ENCODE data around the gene IL3.
"Not testable (repeated sequence)": the region's sequence is repeated elsewhere in the genome, so short reads cannot be mapped to it uniquely, and the experiment has no call there.

IL3 gene

DNA sequence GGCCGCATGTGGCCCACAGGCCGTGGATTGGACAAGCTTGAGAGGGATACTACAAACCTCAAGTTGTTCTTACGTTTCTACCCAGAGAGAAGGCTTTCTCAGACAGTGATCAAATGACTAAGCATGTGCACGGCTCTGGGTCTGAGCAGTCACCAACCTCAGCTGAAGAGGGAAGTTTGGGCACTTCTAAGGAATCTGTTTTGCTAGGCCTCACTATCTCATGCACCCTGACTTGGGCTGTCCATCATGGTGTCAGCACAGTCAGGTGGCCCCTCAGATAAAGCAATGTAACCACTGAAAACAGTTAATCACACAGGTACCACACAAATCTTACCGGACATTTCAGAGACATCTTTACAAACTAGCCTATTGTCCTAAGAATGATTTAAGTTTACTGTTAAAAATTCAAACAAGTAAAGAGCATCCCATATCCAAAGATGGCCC is 37.7 kb downstream of the IL3 start:
- DNase-seq, result no peak

DNA sequence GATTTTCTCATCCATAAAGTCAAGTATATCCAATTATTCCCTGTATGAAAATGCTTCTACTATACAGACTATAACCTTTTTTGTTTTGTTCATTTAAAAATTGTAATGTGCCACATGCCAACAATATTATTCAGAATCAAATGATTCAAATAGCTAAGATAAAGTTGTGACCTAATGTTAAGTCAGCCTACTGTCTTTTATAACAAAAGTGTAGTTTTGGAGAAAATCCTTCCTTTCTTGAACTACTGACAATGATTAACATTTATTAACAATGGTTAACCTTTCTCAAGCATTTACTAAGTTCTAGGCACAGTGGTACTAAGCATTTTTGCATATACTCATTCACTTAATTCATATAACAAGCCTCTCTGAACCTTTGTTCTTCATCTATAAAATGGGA is 38.2 kb downstream of the IL3 start:
- DNase-seq, result no peak

DNA sequence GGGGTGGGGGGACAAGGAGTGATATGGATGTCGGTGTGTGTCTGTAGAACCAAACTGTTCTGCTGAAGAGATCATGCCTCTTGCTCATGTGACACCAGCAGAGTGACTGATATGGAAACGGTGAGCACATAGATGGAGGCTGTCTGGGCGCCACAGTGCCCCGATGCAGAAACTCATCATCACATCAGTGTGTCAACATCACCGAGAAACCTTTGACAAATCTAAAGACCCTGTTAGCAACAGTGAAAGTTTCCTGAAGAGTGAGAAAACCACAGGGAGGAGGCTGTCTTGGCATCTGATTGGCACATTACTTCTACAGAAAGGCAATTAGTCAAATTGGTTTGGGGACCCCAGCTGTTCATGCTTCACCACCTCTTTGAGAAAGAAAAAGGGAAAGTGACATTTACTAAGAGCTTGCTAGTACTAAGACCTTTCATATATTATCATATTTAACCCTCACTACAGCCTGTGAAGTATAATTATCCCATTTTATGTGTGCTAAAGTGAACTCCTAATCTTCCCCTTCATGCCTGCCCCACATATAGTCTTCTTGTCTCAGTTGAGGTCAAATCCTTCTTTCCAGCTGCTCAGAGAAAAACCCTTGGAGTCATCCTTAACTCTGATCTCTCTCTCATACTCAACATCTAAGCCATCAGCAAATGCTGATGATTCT is 38.8 kb downstream of the IL3 start:
- no peak for DNase-seq

DNA sequence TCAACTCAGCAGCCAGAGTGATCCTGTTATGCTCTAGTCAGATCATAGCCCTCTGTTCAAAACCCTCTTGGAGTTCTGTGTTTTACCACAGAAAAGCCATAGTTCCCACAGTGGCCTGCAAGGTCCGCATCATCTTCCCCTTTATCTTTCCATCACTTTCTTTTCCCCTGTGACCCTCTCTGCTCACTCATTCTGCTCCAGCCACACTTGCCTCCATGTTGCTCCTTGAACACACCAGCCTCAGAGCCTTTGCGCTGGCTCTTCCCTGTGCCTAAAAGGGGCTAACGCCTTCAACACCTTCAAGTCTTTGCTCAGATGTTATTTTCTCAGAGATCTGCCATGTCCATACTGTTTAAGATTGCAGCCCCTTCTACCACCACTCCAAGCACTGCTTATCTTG is 39.5 kb downstream of the IL3 start:
- DNase-seq, result no peak

DNA sequence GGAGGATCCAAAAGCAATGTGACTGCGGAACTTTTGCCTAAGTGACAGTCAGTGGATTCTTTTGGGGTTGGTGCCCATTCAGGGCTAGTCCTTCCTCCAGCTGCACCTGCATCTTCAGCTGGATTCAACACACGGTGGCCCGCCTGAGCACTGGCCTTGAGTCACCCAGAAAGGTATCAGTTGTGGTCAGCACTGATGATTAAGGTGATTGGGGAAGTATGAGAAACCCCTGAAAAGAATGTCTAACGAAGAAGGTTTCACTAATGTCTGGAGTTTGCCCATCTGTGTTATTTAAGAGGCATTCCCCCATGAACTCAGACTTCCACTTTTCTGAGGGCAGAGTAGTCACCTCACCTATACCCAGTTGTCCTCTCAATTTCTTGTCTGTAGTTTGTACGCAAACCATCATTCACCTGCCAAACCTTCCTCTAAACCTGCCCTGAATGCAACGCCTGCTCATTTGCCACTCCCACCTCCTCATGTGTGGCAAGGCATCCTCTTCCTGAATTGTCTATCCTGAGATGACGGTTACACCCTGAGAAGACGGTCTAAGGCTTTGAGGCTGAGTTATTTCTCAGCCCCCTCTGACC is 40.3 kb downstream of the IL3 start:
- no peak for DNase-seq

DNA sequence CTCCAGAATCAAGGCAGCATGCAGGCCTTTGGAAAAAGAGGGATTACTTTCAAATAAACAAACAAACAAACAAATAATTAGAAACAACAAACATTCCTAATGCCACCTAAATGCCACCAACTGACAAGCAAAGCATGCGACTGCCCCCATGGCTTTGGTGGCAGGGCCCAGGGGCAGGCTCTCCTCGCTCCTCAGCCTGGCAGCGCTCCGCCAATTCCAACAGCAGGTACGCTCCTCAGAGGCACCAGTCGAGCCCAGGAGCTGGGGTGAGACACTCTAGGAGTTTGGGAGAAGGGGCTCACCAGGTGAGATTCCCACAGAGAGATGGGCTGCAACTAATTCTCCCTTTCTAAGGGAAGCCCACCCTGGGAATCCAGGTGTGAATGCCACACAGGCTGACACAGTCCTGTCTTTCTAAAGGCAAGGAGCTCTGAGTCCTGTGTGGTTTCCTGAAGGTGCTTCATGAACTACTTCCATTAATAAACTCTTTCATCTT is 41.0 kb downstream of the IL3 start:
- no peak for DNase-seq

DNA sequence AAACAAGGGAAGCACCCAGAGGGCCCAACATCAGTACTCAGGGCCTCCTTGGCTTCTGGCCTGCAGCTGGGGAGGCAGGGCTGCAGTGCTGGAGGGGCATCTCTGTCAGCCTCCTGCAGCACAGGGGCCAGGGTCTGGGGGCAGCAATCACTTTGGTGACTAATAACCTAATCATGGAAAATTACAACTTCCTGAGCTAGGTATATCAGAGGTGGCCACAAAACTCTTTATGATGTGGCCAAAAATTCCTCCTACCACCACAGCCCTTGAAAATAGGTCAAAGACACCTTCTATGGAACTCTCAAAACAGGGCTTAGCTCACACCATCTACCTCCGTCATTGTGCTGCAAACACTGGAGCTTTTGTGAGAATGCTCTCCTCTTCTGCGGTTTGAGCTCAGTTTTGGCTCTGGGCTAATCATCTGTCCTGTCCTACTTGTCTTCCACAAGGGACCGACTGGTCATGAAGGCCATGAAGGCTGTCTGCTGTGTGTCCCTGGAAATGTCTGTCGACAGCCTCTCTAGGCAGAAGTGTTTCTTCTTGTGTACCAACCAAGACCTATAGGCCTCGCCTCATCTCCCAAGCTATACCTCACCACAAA is 41.7 kb downstream of the IL3 start:
- no peak for DNase-seq

DNA sequence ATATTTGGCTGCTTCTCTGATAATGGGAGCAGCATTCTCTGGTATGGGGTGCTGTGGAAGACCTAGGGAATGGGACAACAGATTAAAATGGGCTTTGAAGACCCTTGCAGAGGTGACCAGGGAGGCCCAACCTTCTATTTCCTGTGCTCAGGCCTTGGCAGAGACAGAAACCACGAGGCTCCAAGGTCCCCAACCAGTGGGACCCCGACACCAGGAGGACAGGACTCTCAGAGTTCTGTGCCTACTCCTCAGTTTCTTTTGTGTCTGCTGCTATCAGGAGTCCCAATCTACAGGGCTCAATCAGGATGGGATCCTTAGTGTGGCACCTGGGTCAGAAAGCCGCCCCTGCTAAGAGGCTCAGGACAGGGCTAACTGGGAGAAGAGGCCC is 42.5 kb downstream of the IL3 start:
- DNase-seq, result no peak

DNA sequence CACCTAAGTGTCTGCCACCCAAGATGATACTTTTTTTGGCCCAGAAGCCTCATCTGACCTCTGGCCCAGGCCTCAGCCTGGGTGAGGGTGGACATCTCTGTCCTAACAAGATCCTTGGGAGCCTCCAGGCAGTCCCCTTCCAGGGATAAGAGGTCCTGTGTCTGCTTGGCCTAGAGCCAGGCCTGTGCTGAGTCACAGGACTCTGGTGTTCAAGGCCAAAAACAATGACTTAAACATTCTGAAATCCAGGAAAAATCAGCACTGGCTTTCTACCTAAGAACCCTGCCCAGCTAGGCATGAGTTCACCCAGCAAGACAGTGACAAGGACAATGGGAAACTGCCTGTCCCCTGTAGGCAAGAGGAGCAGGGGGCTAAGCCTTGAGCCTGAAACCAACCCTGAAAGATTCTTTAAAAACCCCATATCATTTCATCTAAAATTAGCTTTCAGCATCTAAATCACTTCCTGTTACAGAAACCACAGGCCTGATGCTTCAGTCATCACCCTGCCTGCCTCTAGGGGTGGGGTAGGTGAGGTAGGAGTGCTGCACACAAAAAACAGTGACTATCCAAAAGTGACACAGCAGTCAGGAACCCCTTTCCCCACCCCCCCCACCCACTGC is 43.0 kb downstream of the IL3 start:
- no peak for DNase-seq

DNA sequence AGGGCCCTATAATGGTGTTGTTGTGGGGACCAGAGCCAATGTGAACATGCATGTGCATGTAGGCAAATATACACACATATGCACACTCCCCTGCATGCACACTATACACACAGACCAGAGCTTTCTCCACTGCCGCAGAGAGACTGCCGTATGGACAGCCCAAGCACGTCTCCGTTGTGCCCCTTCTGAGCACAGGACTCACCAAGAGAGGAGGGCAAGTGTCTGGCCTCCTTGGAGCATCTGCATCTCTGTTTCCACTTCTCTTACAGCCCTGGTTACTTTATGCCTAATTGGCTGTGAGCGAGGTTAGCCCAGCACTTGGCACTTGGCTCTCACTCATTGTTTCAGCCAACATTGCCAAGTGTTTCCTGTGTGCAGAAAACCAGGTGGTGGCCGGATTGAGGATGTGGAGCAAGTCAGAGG is 43.5 kb downstream of the IL3 start:
- no peak for DNase-seq

DNA sequence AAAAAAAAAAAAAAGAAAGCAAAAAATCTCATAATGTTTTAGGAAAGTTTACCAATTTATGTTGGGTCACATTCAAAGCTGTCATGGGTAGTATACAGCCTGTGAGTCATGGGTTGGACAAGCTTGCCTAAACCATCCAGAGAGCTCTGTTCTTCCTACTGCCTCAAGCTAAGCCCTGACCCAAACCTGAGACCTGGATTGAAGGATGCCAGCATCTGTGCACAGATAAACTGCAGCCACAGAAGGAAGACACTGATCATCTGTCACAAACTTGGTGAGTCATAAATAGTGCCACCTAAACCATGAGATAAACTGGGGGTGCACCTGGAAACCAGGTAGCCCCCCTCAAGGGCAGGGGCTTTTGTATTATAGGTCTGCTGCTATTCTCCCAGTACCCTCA is 44.1 kb downstream of the IL3 start:
- DNase-seq, result no peak

DNA sequence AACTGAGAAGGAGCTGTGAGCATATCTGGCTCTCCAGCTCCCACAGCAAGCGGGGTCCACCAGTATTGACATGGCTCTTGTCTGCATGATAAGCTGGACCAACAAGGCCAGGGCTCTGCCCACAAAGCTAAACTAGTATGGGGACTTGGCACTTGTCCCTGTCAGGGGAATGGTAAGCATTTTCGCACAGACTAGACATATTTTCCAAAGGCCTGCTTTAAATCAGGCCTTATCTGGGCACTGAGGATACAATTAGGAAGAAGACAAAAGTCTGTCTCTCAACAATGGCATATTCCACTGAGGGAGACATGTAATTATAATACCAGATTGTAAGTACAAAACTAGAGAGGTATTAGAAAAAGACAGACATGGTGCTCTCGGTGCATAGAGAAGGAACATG is 45.2 kb downstream of the IL3 start:
- DNase-seq, result no peak

DNA sequence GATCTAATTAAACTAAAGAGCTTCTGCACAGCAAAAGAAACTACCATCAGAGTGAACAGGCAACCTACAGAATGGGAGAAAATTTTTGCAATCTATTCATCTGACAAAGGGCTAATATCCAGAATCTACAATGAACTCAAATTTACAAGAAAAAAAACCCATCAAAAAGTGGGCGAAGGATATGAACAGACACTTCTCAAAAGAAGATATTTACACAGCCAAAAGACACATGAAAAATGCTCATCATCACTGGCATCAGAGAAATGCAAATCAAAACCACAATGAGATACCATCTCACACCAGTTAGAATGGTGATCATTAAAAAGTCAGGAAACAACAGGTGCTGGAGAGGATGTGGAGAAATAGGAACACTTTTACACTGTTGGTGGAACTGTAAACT is 48.0 kb downstream of the IL3 start:
- DNase-seq, result not testable (repeated sequence)

DNA sequence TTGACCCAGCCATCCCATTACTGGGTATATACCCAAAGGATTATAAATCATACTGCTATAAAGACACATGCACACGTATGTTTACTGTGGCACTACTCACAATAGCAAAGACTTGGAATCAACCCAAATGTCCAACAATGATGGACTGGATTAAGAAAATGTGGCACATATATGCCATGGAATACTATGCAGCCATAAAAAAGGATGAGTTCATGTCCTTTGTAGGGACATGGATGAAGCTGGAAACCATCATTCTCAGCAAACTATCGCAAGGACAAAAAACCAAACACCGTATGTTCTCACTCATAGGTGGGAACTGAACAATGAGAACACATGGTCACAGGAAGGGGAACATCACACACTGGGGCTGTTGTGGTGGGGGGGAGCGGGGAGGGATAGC is 48.5 kb downstream of the IL3 start:
- DNase-seq, result not testable (repeated sequence)

DNA sequence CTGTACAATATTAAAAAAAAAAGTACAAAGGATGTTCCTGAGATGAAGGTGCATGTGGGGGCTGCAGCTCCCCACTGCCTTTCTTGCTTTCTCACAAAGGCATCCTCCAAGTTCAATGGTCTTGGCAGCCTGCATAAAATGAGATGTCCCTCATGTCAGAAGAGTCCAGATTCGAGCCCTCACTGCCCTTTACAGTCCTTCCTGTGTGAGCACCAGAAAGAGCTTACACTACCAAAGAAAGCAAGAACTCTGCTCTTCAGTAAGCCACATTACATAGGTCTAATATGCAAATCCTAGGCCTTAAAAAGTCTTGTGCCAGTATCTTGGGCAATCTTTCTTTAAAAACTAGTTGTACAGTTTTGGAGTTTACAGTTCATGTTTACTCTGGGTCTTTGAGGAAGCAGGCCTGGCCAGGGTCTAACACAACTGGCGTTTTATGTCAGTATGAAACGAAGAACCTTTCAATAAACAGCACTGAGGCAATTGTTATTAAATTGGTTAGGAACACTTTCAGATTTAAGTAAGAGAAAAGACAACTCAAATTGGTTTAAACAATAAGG is 49.1 kb downstream of the IL3 start:
- DNase-seq, result no peak

DNA sequence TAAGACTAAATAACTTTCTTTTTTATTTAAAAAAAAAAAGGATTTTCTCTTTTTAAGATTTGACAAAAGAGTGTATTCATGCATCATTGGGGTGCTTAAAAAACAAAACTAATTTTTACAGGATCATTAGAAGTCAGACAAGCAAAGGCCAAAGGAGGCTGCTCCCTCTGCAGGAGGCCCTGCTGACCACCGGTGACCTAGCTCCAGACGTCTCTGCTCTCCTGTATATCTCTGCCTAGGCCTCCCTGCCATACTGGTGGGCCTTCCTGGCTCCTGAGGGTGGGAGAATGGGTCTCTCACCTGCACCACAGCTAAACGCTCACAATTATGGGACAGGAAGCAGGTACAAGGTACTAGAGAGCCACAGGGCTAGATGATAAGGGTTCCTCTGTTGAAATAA is 49.7 kb downstream of the IL3 start:
- no peak for DNase-seq

DNA sequence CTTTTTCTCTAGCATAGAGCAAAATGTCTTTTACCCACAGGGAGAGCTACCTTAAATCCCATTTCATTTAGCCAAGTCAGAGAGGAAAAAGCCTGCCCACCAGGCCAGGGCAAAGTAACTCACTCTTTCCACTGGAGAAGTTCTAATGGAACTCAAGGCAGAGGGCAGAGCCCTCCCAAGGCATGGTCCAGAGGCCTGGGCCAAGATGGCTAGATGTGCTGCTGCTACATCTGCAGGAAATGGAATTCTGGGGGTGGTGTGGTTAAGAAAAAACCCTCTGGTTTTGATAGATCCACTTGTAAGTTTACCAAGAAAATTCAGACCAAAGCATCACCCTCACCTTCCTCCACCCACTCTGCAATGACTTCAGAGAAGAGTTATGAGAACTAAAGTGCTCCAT is 50.5 kb downstream of the IL3 start:
- DNase-seq, result no peak

DNA sequence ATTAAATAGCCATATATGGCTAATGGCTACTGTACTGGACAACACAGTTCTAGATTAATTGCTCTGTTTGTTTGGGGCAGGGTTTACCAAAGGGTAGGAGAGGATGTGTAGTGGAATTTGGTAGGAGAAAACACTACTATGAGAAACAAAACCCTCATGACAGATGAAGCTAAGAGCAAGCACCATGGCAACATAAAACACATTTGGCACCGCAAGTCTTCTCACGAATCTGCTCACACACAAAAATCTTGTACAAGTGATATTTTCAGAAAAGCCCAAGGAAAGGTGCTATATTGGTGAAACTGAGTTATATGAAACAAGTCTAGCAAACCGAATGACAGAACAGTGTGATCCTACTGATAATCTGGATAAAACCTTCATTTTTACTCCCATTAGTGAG is 51.7 kb downstream of the IL3 start:
- DNase-seq, result no peak

Measured in DMS 273 treated with DMSO at 0.1 percent for 48 hours (cell line).